Panc1 (cell line): Measurements from ENCODE around the gene SDK1. TPM values are rescaled to one million over a fixed set of nuclear protein-coding genes. Genes with fewer than 3 reads are reported as not detected.

Experiments
- ATAC-seq: fragments of 200-7000 bp; cut with Tn5 transposase; 2 replicates; pipeline ENCODE4 v1.9.1; 2020; ENCODE audit warnings: mild to moderate bottlenecking, moderate library complexity
- BruUV-seq: library from RNA; stranded (reverse); fragments of 400-500 nt; replicated peaks from 2 replicates; lab custom pipeline; 2021; lab: Mats Ljungman, UMichigan
- CTCF ChIA-PET: fragments of 300-600 bp; sonication (Branson Sonifier 250); formaldehyde crosslinking; loops from one replicate; lab custom pipeline; 2022; ENCODE audit warnings: antibody characterized with exemption; lab: Charles Lee
- POLR2A ChIA-PET: fragments of 300-600 bp; sonication (Branson Sonifier 250); formaldehyde crosslinking; loops from one replicate; lab custom pipeline; 2022; ENCODE audit warnings: antibody characterized with exemption; lab: Charles Lee
- DNase-seq: peaks from one replicate; pipeline ENCODE4 v3.0.0-alpha.2; 2010; ENCODE audit warnings: low read depth, low spot score
- H3K27ac ChIP-seq: 2 replicates; pipeline ENCODE4 v1.5.1; 2011; ENCODE audit warnings: mild to moderate bottlenecking, low read length, inconsistent platforms
- H3K27me3 ChIP-seq: fragments of 200-500 bp; sonication (Bioruptor generic); 2 replicates; pipeline ENCODE4 v1.6.0; 2014; ENCODE audit warnings: low read length, inconsistent platforms; ENCODE audit not compliant: control insufficient read depth, insufficient read depth
- H3K36me3 ChIP-seq: fragments of 200-500 bp; sonication (Bioruptor generic); 2 replicates; pipeline ENCODE4 v1.5.1; 2014; ENCODE audit warnings: inconsistent platforms, mild to moderate bottlenecking, low read length, moderate library complexity; ENCODE audit not compliant: control insufficient read depth, insufficient read depth
- H3K4me1 ChIP-seq: 2 replicates; pipeline ENCODE4 v1.5.1; 2011; ENCODE audit warnings: inconsistent platforms, mild to moderate bottlenecking, low read length, moderate library complexity; ENCODE audit not compliant: control insufficient read depth, insufficient read depth
- H3K4me3 ChIP-seq, 2 experiments: 2 replicates each; pipeline ENCODE4 v1.5.1; 2011 to 2012; ENCODE audit warnings: low read depth in 2 of 2, low read length in 2 of 2, mild to moderate bottlenecking in 2 of 2, inconsistent platforms in 1 of 2, moderate library complexity in 1 of 2
- H3K9me3 ChIP-seq: fragments of 200-500 bp; sonication (Bioruptor generic); 2 replicates; pipeline ENCODE4 v1.5.1; 2014; ENCODE audit warnings: low read depth, mild to moderate bottlenecking, inconsistent platforms, low read length, moderate library complexity; ENCODE audit not compliant: control insufficient read depth, insufficient read depth
- POLR2AphosphoS5 ChIP-seq: IDR thresholded peaks from 2 replicates; pipeline ENCODE4 v1.6.1; 2012; ENCODE audit warnings: mild to moderate bottlenecking, low read depth, low read length, moderate library complexity
- REST ChIP-seq, 2 experiments: IDR thresholded peaks; 2 replicates each; pipeline ENCODE4 v1.6.1; 2011 to 2012; ENCODE audit warnings: low read depth in 2 of 2, control low read depth in 1 of 2, low read length in 1 of 2, mild to moderate bottlenecking in 1 of 2, moderate library complexity in 1 of 2; ENCODE audit not compliant: insufficient read depth in 1 of 2
- SIN3A ChIP-seq: IDR thresholded peaks from 2 replicates; pipeline ENCODE4 v1.6.1; 2012; ENCODE audit warnings: low read depth, mild to moderate bottlenecking, low read length, moderate library complexity, borderline replicate concordance; ENCODE audit not compliant: insufficient read depth
- TCF7L2 ChIP-seq: IDR thresholded peaks from 2 replicates; pipeline ENCODE4 v1.6.1; 2011; ENCODE audit warnings: mild to moderate bottlenecking, low read depth, low read length, inconsistent platforms
- in situ Hi-C: cut with HindIII; loops from 2 replicates; pipeline ENCODE4 v1.10.0; 2016; ENCODE audit warnings: low sequenced_read_pairs, low pct_unique_long_range_greater_than_20kb
- intact Hi-C: fragments of 100-400 bp; cut with micrococcal nuclease; formaldehyde crosslinking; loops from one replicate; pipeline ENCODE4 v1.10.0; 2022; ENCODE audit not compliant: unreplicated experiment
- total RNA-seq: library from RNA; stranded (reverse); gene quantifications from one replicate; pipeline ENCODE4 v1.2.1, GENCODE V29; 2021; ENCODE audit not compliant: unreplicated experiment
- TF ChIP-seq, protein P1 (sequence below): fragments of 450-650 bp; IDR thresholded peaks from 2 replicates; pipeline ENCODE4 v1.5.1; 2017; ENCODE audit warnings: mild to moderate bottlenecking

SDK1 gene
- total RNA-seq, 1 experiment from 2014 or later, result 47.4 TPM

- in situ Hi-C loops, result no loop called here
- Histone ChIP-seq H3K4me1 (no peaks in the 10 kb centered on the region), H3K36me3 (no peaks in the 10 kb centered on the region), H3K9me3 (peaks cover 9% of the 10 kb centered on the region; the same call in 1 of the 2 replicates), H3K4me3 (no peak overlapping the region), H3K27me3 (no peaks in the 10 kb centered on the region), H3K27ac (no peak overlapping the region)
- intact Hi-C loops, result no loop called here
- no TSS peak for BruUV-seq
- ChIA-PET CTCF (no interaction called here), POLR2A (no interaction called here)
- ATAC-seq, result no peak
- no peak for DNase-seq
- no peak for TF ChIP-seq TCF7L2
- TF ChIP-seq POLR2AphosphoS5, result no peak
- no peak for TF ChIP-seq SIN3A
- TF ChIP-seq REST (IDR thresholded peaks at IDR 0.05; ENCODE audit: insufficient read depth in 1 of 2, low read depth in 2 of 2, low read length in 1 of 2), result no peak
- TF ChIP-seq, protein P1, sequence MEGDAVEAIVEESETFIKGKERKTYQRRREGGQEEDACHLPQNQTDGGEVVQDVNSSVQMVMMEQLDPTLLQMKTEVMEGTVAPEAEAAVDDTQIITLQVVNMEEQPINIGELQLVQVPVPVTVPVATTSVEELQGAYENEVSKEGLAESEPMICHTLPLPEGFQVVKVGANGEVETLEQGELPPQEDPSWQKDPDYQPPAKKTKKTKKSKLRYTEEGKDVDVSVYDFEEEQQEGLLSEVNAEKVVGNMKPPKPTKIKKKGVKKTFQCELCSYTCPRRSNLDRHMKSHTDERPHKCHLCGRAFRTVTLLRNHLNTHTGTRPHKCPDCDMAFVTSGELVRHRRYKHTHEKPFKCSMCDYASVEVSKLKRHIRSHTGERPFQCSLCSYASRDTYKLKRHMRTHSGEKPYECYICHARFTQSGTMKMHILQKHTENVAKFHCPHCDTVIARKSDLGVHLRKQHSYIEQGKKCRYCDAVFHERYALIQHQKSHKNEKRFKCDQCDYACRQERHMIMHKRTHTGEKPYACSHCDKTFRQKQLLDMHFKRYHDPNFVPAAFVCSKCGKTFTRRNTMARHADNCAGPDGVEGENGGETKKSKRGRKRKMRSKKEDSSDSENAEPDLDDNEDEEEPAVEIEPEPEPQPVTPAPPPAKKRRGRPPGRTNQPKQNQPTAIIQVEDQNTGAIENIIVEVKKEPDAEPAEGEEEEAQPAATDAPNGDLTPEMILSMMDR, result no peak
Measured at GRCh38 chr7:3732395-3733005, 431.4 kb downstream of the SDK1 start.

- intact Hi-C loops, result no loop called here
- CTCF ChIA-PET, result no interaction called here
- in situ Hi-C loops, result no loop called here
- Histone ChIP-seq H3K27me3 (no peaks in the 10 kb centered on the region), H3K4me3 (no peak overlapping the region), H3K4me1 (no peaks in the 10 kb centered on the region), H3K9me3 (peaks cover 21% of the 10 kb centered on the region; the same call in 1 of the 2 replicates), H3K36me3 (no peaks in the 10 kb centered on the region), H3K27ac (0 out of 2 replicates have a peak overlapping the region, but pooled peaks have one; percentile 20)
- TF ChIP-seq REST (IDR thresholded peaks at IDR 0.05; ENCODE audit: insufficient read depth in 1 of 2, low read depth in 2 of 2, low read length in 1 of 2) (no peak), POLR2AphosphoS5 (no peak), TCF7L2 (no peak), SIN3A (no peak)
- TF ChIP-seq, protein P1, result no peak
- POLR2A ChIA-PET, result interaction anchor here (1.0 kb wide), 1 partner anchor 19 kb away, joined by 3 read pairs; no protein-coding TSS in a partner anchor
- no TSS peak for BruUV-seq
- ATAC-seq (no peak), DNase-seq (no peak)
Measured at GRCh38 chr7:3733541-3734140, 432.6 kb downstream of the SDK1 start.
